Measurements from ENCODE around the gene VTI1A. TPM values are rescaled to one million over a fixed set of nuclear protein-coding genes. Genes with fewer than 3 reads are reported as not detected.

Gene VTI1A
- total RNA-seq, 1 experiment from 2014 or later: 33.4 TPM

DNA sequence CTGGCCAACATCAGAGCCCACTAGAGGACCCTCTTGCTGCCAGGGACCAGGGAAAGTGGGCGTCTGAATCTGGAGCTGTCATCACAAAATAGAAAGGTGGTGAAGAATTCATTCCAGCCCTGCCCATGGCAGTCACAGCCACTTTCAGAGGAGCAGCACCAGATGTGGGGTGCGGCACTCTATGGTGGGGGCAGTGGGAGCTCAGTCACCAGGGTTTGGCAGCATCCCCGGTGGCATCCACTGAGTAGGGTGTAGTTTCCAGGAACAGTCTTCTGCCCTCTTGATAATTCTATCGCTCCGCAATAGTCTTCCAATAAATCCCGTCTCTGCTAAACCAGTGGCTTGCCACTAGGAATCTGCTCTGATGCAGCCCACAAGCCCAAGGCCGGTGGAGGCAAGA, 394.5 kb downstream of the VTI1A start:
- H3K27ac ChIP-seq: no peak overlapping the region
- H3K9me3 ChIP-seq (replicated peaks): no peaks in the 10 kb centered on the region
- no peaks in the 10 kb centered on the region for H3K27me3 ChIP-seq (replicated peaks)
- no peak for DNase-seq (ENCODE audit: low read depth in 1 of 2, low spot score in 2 of 2)
- no peaks in the 10 kb centered on the region for H3K36me3 ChIP-seq
- no peaks in the 10 kb centered on the region for H3K4me1 ChIP-seq (replicated peaks)
- no peak overlapping the region for H3K4me3 ChIP-seq

DNA sequence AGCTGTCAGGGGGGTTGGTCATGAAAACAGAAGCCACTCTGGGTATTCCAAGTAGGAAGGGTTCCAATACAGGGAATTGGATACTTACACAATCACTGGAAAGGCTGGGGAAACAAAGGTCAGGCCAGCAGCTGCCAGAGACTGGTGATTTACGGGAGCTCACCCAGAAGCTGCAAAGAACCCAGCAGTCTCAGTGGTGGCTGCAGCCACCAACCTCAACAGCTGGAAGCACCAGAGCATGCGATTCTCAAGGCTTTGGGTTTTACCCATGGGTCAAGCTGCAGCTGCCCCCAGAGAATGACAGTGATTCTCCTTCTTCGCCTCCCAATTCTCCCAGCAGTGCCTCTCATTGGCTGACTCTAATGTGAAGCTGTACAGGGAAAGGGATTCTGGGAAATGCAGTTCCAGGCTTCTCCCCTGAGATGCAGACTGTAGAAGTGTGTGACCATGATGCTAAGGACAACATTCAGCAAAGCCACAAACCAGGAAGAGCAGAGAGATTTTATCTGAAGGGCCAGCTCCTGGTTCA, 395.9 kb downstream of the VTI1A start:
- H3K27me3 ChIP-seq (replicated peaks): no peaks in the 10 kb centered on the region
- H3K27ac ChIP-seq: no peak overlapping the region
- peaks cover 8% of the 10 kb centered on the region; the same call in 1 of the 2 replicates for H3K9me3 ChIP-seq (replicated peaks)
- no peaks in the 10 kb centered on the region for H3K36me3 ChIP-seq
- no peaks in the 10 kb centered on the region for H3K4me1 ChIP-seq (replicated peaks)
- H3K4me3 ChIP-seq: no peak overlapping the region
- no peak for DNase-seq (ENCODE audit: low read depth in 1 of 2, low spot score in 2 of 2)

DNA sequence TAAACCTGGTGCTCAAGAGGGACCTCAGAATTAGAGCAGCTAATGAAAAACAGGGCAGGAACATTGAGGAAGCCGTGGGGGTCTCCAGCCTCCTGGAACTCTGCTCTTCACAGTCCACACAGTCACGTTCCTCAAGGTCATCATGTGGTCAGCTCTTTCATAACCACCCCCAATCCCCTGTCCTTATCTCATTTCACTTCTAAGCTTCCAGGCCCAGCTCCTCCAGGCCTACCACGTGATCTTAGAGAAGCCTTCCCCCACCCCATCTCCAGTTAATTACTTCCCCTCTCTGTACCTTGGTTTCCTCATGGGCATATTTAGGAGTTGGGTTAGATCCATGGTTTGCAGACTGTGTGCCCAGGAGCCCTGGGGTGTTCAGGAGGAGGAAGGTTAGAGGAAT, 396.6 kb downstream of the VTI1A start:
- Histone ChIP-seq H3K36me3 (no peaks in the 10 kb centered on the region), H3K4me1 (replicated peaks) (no peaks in the 10 kb centered on the region), H3K4me3 (no peak overlapping the region), H3K27ac (no peak overlapping the region), H3K9me3 (replicated peaks) (peaks cover 8% of the 10 kb centered on the region; the same call in 1 of the 2 replicates), H3K27me3 (replicated peaks) (no peaks in the 10 kb centered on the region)
- DNase-seq (ENCODE audit: low read depth in 1 of 2, low spot score in 2 of 2): no peak

DNA sequence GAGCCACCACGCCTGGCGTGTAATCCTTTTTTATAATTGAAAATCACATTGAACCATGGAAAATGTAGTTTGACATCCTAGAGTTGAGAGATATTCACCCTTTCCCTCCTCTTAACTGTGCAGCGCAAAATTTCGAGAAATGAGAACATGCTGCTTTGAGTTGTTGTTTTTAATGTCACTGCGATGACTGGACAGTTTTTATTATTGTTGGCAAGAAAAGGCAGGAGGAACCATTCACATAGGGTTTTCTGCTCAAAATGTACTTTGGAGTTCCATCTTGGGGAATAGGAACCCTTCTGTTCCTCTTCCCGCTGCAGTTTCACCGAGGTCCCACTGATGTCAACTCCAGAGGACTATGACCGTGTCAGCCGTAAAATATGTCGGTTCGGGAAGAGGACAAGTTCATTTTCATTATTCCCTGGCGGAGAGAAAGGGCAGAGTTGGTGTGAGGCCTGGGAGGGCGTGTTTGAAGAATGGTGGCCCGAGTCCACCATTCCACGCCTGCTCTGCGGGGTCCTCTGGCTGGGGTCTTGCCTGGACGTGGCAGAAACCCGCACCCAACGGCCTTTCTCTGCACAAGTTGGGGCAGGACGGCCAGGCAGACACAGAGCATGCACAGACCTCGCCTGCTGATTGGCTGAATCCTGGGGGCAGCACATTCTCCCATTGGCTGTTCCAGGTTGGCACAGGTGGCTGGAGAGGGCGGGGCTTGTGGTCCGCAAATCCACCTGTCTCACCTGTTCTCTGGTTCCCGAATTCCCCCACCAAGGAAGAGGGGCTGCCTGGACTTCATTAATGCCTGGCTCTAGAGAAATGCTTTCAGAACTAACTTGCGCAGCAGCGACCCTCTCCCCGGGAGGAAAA, 397.9 kb downstream of the VTI1A start:
- Histone ChIP-seq H3K4me3 (no peak overlapping the region), H3K4me1 (replicated peaks) (no peaks in the 10 kb centered on the region), H3K27ac (no peak overlapping the region), H3K36me3 (no peaks in the 10 kb centered on the region), H3K27me3 (replicated peaks) (no peaks in the 10 kb centered on the region), H3K9me3 (replicated peaks) (peaks cover 8% of the 10 kb centered on the region; the same call in 1 of the 2 replicates)
- DNase-seq (ENCODE audit: low read depth in 1 of 2, low spot score in 2 of 2): no peak

- no peaks in the 10 kb centered on the region for H3K4me1 ChIP-seq (replicated peaks)
- peaks cover 8% of the 10 kb centered on the region; the same call in 1 of the 2 replicates for H3K9me3 ChIP-seq (replicated peaks)
- no peaks in the 10 kb centered on the region for H3K27me3 ChIP-seq (replicated peaks)
- no peak for DNase-seq (ENCODE audit: low read depth in 1 of 2, low spot score in 2 of 2)
- H3K27ac ChIP-seq: no peak overlapping the region
- no peak overlapping the region for H3K4me3 ChIP-seq
- H3K36me3 ChIP-seq: no peaks in the 10 kb centered on the region
Observed at GRCh38 chr10:112847778-112848177, 400.8 kb downstream of the VTI1A start.

DNA sequence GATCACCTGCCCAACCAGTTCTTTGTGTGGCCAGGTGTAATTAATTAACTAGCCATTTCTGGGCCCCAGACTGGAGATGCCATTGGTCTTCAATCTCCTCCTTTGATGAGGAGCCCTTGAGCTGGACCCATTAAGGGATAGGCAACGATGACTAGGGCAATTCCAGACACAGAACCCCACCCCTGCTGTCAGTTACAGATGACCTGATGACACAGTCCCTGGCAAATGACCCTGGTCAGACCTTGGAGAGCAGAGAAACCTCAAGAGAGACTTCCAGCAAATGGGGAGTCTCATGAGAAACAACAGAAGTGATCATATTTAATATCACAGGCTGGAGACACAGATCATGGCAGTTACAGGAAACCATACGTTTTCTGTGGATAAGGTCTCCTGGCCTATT, 401.2 kb downstream of the VTI1A start:
- Histone ChIP-seq H3K27ac (no peak overlapping the region), H3K9me3 (replicated peaks) (peaks cover 8% of the 10 kb centered on the region; the same call in 1 of the 2 replicates), H3K4me1 (replicated peaks) (no peaks in the 10 kb centered on the region), H3K27me3 (replicated peaks) (no peaks in the 10 kb centered on the region), H3K36me3 (no peaks in the 10 kb centered on the region), H3K4me3 (no peak overlapping the region)
- DNase-seq (ENCODE audit: low read depth in 1 of 2, low spot score in 2 of 2): no peak

DNA sequence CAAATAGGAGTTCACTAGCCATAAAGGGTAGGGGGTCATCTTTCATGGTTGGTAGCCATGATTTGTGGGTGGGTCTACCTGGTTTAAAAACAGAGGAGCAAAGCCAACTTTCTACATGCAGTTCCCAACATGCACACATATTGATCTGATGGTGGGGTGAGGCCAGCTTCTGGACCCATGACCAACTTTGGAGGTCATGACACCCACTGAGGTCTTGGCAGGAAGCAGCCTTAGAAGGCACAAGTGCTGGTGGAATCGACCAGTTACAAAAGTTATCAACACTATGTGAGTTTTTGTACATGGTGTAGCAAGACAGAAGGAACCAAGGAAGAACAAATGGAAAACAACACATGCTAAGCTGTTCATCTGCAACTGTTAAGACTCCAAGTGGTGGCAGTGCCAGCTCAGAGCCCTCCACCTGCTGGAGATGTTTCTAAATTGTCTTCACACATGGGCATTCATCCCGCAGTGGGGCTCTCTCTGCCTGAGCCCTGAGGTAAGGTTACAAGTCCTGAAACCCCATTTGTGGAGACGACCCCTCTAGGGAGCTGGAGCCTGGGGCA, 401.9 kb downstream of the VTI1A start:
- Histone ChIP-seq H3K9me3 (replicated peaks) (peaks cover 8% of the 10 kb centered on the region; the same call in 1 of the 2 replicates), H3K27ac (no peak overlapping the region), H3K36me3 (no peaks in the 10 kb centered on the region), H3K4me3 (no peak overlapping the region), H3K4me1 (replicated peaks) (no peaks in the 10 kb centered on the region), H3K27me3 (replicated peaks) (no peaks in the 10 kb centered on the region)
- DNase-seq (ENCODE audit: low read depth in 1 of 2, low spot score in 2 of 2): no peak

DNA sequence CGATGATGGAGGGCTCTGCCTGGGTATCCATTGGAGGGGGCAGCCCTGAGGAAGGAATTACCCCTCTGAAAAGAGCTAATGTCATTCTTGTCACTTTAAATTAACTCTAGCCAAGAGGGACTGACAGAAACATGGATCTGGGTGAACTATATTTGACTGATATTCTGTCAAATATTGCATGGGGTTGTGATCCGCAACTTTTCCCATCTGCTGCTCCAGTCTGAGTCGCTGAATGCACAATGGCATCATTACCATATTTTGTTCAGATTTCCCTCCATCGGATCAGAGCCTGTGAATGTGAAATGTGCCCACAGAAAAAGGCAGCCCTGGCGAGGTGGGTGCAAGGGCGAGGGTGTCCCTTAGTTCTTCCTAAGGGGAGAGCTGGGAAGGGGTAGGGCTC, 402.5 kb downstream of the VTI1A start:
- Histone ChIP-seq H3K4me1 (replicated peaks) (no peaks in the 10 kb centered on the region), H3K27ac (no peak overlapping the region), H3K36me3 (no peaks in the 10 kb centered on the region), H3K4me3 (no peak overlapping the region), H3K27me3 (replicated peaks) (no peaks in the 10 kb centered on the region), H3K9me3 (replicated peaks) (peaks cover 8% of the 10 kb centered on the region; the same call in 1 of the 2 replicates)
- no peak for DNase-seq (ENCODE audit: low read depth in 1 of 2, low spot score in 2 of 2)

DNA sequence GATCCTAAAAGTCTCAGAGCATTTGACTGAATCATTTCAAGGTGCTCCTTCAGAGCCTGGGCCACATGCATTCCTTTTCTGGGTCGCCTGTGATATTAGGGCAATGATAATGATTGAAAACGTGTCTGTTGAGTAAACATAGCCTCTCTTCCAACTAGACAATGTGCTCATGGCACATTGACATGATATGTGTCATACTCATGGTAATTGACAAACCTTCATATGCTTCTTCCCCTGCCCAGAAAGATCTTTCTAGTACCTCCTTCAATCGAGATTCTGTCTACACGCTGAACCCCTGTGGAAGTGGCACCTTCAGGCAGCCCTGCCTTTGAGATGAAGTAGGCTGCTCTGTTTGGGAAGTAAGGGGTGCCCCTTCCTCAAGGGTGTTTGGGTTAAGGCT, 404.2 kb downstream of the VTI1A start:
- Histone ChIP-seq H3K36me3 (no peaks in the 10 kb centered on the region), H3K9me3 (replicated peaks) (peaks cover 8% of the 10 kb centered on the region; the same call in 1 of the 2 replicates), H3K4me3 (no peak overlapping the region), H3K4me1 (replicated peaks) (no peaks in the 10 kb centered on the region), H3K27ac (no peak overlapping the region), H3K27me3 (replicated peaks) (no peaks in the 10 kb centered on the region)
- DNase-seq (ENCODE audit: low read depth in 1 of 2, low spot score in 2 of 2): no peak

GRCh38 chr10:112851588-112852211, 404.7 kb downstream of the VTI1A start:
- no peaks in the 10 kb centered on the region for H3K27me3 ChIP-seq (replicated peaks)
- H3K9me3 ChIP-seq (replicated peaks): peaks cover 8% of the 10 kb centered on the region; the same call in 1 of the 2 replicates

GRCh38 chr10:112852306-112852705, 405.3 kb downstream of the VTI1A start:
- Histone ChIP-seq H3K27ac (no peak overlapping the region), H3K36me3 (no peaks in the 10 kb centered on the region), H3K4me1 (replicated peaks) (no peaks in the 10 kb centered on the region), H3K9me3 (replicated peaks) (peaks cover 6% of the 10 kb centered on the region; the same call in 1 of the 2 replicates), H3K27me3 (replicated peaks) (no peaks in the 10 kb centered on the region), H3K4me3 (no peak overlapping the region)
- no peak for DNase-seq (ENCODE audit: low read depth in 1 of 2, low spot score in 2 of 2)

More at GRCh38 chr10:112851588-112852211, 404.7 kb downstream of the VTI1A start:
- no peak overlapping the region for H3K27ac ChIP-seq
- DNase-seq (ENCODE audit: low read depth in 1 of 2, low spot score in 2 of 2): no peak
- no peak overlapping the region for H3K4me3 ChIP-seq
- no peaks in the 10 kb centered on the region for H3K4me1 ChIP-seq (replicated peaks)
- H3K36me3 ChIP-seq: no peaks in the 10 kb centered on the region

DNA sequence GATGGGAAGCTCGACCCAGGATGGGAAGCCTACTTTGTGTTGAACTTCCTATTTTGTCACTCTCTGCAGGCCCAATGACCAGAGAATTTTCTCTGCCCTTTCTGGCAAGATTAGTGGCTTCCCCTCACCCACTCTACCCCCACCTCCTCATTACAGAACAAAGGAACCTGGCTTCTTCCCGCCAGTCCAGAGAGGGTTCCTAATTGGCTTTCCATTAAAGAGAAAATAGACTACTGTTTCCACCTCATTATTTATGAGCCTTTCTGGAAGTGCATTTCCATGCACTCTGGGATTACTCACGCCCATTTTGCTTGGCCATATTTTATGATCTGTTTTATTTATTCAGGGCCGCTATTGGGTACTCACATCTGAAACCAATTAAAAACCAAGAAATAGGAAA, 408.1 kb downstream of the VTI1A start:
- H3K4me1 ChIP-seq (replicated peaks): no peaks in the 10 kb centered on the region
- no peak for DNase-seq (ENCODE audit: low read depth in 1 of 2, low spot score in 2 of 2)
- H3K27me3 ChIP-seq (replicated peaks): no peaks in the 10 kb centered on the region
- no peak overlapping the region for H3K4me3 ChIP-seq
- no peaks in the 10 kb centered on the region for H3K36me3 ChIP-seq
- H3K9me3 ChIP-seq (replicated peaks): no peaks in the 10 kb centered on the region
- H3K27ac ChIP-seq: no peak overlapping the region

DNA sequence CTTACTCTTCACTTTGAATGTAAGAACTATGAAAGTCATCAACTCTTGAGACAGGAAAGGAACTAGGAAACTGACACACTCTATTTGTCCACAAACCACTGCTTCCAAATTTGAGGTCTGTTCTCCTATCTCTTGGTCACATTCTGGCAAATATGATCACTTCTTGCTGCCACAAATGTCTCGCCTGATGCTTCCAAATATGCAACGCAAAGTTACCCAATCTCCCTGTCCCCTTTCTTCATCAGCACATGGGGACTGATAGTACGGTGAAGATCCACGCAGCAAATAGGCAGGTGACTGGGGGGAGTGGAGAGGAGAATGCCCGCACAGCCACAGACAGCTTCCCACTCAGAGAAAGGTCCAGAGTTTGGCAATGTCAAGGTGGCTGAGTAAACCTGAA, 410.5 kb downstream of the VTI1A start:
- H3K4me3 ChIP-seq: no peak overlapping the region
- H3K4me1 ChIP-seq (replicated peaks): no peaks in the 10 kb centered on the region
- H3K27me3 ChIP-seq (replicated peaks): no peaks in the 10 kb centered on the region
- H3K9me3 ChIP-seq (replicated peaks): no peaks in the 10 kb centered on the region
- H3K27ac ChIP-seq: no peak overlapping the region
- no peak for DNase-seq (ENCODE audit: low read depth in 1 of 2, low spot score in 2 of 2)
- no peaks in the 10 kb centered on the region for H3K36me3 ChIP-seq
